Activated CD4-positive, alpha-beta T cell treated with anti-CD3 and anti-CD28 coated beads for 36 hours (primary cell): ENCODE measurements around the gene SSX4B. TPM values are rescaled to one million over a fixed set of nuclear protein-coding genes. Genes with fewer than 3 reads are reported as not detected.
"Not testable (repeated sequence)": the region's sequence is repeated elsewhere in the genome, so short reads cannot be mapped to it uniquely, and the experiment has no call there.

ENCODE experiments used
- ATAC-seq: fragments of 200-7000 bp; cut with Tn5 transposase; one replicate; pipeline ENCODE4 v1.10.0; 2021; ENCODE audit warnings: mild to moderate bottlenecking, moderate library complexity
- CTCF ChIA-PET: fragments of 350-600 bp; sonication (Branson Sonifier 250); formaldehyde crosslinking; loops from one replicate; lab custom pipeline; 2021; ENCODE audit warnings: antibody characterized with exemption; lab: Charles Lee
- POLR2A ChIA-PET: fragments of 350-600 bp; sonication (Branson Sonifier 250); formaldehyde crosslinking; loops from one replicate; lab custom pipeline; 2021; ENCODE audit warnings: antibody characterized with exemption, inconsistent platforms; lab: Charles Lee
- DNase-seq: peaks from one replicate; pipeline ENCODE4 v3.0.0-alpha.2; 2020
- H3K27ac Mint-ChIP-seq: one replicate; pipeline ENCODE4 v1.8.0; 2021; ENCODE audit warnings: mixed read lengths
- H3K27me3 Mint-ChIP-seq: one replicate; pipeline ENCODE4 v1.8.0; 2021; ENCODE audit warnings: mixed read lengths
- H3K36me3 Mint-ChIP-seq: one replicate; pipeline ENCODE4 v1.8.0; 2021; ENCODE audit warnings: low read depth, mixed read lengths
- H3K4me1 Mint-ChIP-seq: one replicate; pipeline ENCODE4 v1.8.0; 2021; ENCODE audit warnings: mixed read lengths
- H3K4me3 Mint-ChIP-seq: one replicate; pipeline ENCODE4 v1.8.0; 2021; ENCODE audit warnings: mild to moderate bottlenecking, moderate library complexity, mixed read lengths
- H3K9me3 Mint-ChIP-seq: one replicate; pipeline ENCODE4 v1.8.0; 2021; ENCODE audit warnings: low read depth, mixed read lengths
- intact Hi-C, 2 experiments: fragments of 100-400 bp; cut with DNase I in 1 of 2; cut with micrococcal nuclease in 1 of 2; formaldehyde crosslinking; loops; one replicate each; pipeline versions ENCODE4 v1.14.2 to v1.15.1; 2022 to 2024; cut with DNase I, micrococcal nuclease
- total RNA-seq, 2 experiments: library from RNA; stranded (reverse); gene quantifications; one replicate each; pipeline ENCODE4 v1.2.3, GENCODE V29; 2021

SSX4B gene
- total RNA-seq, 2 experiments from 2014 or later, result not detected

DNA sequence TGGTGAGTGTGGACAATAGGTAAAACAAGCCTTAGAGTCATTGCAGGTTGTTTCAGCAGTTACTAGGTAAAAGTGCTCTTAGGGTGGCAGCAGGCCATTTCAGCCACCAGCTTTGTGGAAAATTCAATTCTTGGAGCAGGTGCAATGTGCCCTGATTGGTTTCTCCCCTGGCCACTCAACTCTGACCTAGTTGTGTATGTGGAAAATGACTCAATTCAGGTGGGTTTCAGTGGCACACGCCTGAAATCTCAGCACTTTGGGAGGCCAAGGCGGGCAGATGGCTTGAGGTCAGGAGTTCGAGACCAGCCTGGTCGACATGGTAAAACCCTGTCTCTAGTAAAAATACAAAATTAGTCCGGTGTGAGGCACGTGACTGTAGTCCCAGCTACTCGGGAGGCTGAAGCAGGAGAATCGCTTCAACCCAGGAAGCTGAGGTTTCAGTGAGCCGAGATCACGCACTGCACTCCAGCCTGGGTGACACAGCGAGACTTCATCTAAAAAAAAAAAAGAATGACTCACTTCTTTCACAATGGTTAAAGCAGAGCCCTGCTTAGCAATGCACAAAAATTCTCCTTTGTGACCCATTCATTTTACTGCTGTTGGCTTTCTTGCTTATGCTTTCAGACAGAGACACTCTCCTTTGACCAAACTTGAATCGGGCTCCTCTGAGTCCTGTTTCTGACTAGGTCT lies 15.4 kb upstream of the SSX4B start:
- H3K27ac Mint-ChIP-seq, H3K4me1 Mint-ChIP-seq, DNase-seq, H3K27me3 Mint-ChIP-seq, POLR2A ChIA-PET, H3K4me3 Mint-ChIP-seq, H3K9me3 Mint-ChIP-seq, H3K36me3 Mint-ChIP-seq, intact Hi-C loops, CTCF ChIA-PET: not testable (repeated sequence)
- peak; percentile 99 for ATAC-seq

DNA sequence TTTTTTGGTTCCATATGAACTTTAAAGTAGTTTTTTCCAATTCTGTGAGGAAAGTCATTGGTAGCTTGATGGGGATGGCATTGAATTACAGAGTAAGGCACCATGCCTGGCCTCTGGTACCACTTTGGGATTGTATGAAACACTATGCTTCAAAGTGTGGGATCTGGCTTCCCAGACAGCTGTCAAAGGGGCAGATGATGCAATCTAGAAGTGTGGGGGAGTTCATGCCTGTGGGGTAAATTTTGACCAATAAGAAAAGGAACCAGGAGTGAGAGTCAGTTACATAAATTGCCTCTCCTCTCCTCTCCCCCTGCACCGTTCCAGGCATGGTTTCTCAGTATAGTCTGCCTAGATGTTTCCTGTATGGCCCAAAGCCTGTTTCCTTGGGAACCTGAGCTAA lies 13.9 kb downstream of the SSX4B start:
- DNase-seq, H3K9me3 Mint-ChIP-seq, CTCF ChIA-PET, H3K4me3 Mint-ChIP-seq, ATAC-seq, H3K27me3 Mint-ChIP-seq, H3K36me3 Mint-ChIP-seq, intact Hi-C loops, H3K27ac Mint-ChIP-seq, H3K4me1 Mint-ChIP-seq, POLR2A ChIA-PET: not testable (repeated sequence)

DNA sequence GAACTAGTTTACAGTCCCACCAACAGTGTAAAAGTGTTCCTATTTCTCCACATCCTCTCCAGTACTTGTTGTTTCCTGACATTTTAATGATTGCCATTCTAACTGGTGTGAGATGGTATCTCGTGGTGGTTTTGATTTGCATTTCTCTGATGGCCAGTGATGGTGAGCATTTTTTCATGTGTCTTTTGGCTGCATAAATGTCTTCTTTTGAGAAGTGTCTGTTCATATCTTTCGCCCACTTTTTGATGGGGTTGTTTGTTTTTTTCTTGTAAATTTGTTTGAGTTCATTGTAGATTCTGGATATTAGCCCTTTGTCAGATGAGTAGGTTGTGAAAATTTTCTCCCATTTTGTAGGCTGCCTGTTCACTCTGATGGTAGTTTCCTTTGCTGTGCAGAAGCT lies 14.8 kb downstream of the SSX4B start:
- H3K36me3 Mint-ChIP-seq, POLR2A ChIA-PET, H3K4me1 Mint-ChIP-seq, H3K27ac Mint-ChIP-seq, intact Hi-C loops, ATAC-seq, H3K9me3 Mint-ChIP-seq, CTCF ChIA-PET, DNase-seq, H3K4me3 Mint-ChIP-seq, H3K27me3 Mint-ChIP-seq: not testable (repeated sequence)

DNA sequence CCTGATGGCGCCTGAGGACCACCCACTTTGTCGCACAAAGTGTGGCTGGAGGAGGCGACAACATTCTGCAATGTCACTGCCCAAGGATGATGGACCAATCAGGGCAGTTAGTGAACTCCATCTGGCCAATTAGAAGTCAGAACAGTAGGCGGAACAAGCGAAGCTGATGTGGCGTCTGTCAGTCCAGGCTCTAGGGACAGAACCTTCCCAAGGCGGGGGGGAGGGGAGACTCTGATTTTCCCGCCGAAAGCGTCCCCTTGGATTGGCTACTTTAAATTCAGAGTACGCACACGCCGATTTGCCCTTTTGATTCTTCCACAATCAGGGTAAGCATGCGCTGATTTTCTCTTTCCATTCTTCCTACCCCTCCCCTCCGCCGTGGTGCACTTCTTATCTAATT lies 28.5 kb downstream of the SSX4B start, which contains the start of gene SSX4:
TSS of gene SSX4 (plus strand) at position 301 of the 400 bp plus-strand sequence. CDS start 515 bp downstream, outside the sequence.
- POLR2A ChIA-PET, DNase-seq, H3K9me3 Mint-ChIP-seq, H3K4me1 Mint-ChIP-seq, H3K27ac Mint-ChIP-seq, H3K36me3 Mint-ChIP-seq, H3K4me3 Mint-ChIP-seq, H3K27me3 Mint-ChIP-seq, CTCF ChIA-PET, ATAC-seq, intact Hi-C loops: not testable (repeated sequence)

DNA sequence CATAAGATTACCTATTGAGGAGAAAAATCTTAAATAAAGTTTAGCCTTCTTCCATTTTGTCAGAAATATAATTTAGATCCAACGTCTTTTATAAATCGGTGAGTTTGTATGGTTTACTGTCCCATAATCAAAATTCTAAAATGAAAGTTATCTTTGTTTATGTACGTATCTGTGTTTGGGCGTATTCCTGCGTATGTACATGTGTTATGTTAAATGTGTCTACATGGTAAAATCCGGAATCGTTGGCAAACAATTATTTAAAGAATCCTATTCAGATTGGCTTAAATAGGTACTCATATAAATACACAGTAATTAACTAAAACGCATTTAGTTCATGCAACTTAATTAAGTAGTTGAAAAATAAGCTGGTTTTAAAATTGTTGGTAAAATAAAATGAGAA lies 41.4 kb downstream of the SSX4B start:
- H3K4me3 Mint-ChIP-seq, ATAC-seq, H3K4me1 Mint-ChIP-seq, DNase-seq, POLR2A ChIA-PET, H3K9me3 Mint-ChIP-seq, H3K27me3 Mint-ChIP-seq, intact Hi-C loops, H3K36me3 Mint-ChIP-seq, H3K27ac Mint-ChIP-seq, CTCF ChIA-PET: not testable (repeated sequence)

DNA sequence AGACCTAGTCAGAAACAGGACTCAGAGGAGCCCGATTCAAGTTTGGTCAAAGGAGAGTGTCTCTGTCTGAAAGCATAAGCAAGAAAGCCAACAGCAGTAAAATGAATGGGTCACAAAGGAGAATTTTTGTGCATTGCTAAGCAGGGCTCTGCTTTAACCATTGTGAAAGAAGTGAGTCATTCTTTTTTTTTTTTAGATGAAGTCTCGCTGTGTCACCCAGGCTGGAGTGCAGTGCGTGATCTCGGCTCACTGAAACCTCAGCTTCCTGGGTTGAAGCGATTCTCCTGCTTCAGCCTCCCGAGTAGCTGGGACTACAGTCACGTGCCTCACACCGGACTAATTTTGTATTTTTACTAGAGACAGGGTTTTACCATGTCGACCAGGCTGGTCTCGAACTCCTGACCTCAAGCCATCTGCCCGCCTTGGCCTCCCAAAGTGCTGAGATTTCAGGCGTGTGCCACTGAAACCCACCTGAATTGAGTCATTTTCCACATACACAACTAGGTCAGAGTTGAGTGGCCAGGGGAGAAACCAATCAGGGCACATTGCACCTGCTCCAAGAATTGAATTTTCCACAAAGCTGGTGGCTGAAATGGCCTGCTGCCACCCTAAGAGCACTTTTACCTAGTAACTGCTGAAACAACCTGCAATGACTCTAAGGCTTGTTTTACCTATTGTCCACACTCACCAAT lies 43.9 kb downstream of the SSX4B start:
- intact Hi-C loops, POLR2A ChIA-PET, H3K9me3 Mint-ChIP-seq, H3K4me3 Mint-ChIP-seq, H3K27me3 Mint-ChIP-seq, H3K27ac Mint-ChIP-seq, CTCF ChIA-PET, H3K36me3 Mint-ChIP-seq, DNase-seq, H3K4me1 Mint-ChIP-seq: not testable (repeated sequence)
- peak; percentile 99 for ATAC-seq

DNA sequence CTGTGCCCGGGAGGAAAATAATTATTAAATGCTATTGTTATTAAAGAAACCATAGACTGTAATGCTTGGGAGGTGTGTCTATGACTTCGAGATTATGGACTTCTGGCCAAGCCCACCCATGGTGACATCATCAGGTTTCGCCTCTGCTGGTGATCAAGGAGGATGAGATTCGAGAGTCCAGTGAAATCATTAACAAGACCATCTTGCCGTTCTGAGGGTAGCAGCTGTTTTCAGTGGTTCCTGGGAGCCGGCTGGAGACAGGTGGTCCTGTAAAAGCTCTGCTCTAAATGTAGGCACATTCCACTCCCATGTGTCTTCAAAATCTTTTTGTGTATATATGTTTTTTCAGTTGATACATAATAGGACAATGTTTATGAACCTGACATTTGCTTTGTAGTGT lies 52.5 kb downstream of the SSX4B start:
- intact Hi-C loops, DNase-seq, H3K27me3 Mint-ChIP-seq, POLR2A ChIA-PET, H3K27ac Mint-ChIP-seq, H3K9me3 Mint-ChIP-seq, H3K36me3 Mint-ChIP-seq, H3K4me3 Mint-ChIP-seq, CTCF ChIA-PET, ATAC-seq, H3K4me1 Mint-ChIP-seq: not testable (repeated sequence)

DNA sequence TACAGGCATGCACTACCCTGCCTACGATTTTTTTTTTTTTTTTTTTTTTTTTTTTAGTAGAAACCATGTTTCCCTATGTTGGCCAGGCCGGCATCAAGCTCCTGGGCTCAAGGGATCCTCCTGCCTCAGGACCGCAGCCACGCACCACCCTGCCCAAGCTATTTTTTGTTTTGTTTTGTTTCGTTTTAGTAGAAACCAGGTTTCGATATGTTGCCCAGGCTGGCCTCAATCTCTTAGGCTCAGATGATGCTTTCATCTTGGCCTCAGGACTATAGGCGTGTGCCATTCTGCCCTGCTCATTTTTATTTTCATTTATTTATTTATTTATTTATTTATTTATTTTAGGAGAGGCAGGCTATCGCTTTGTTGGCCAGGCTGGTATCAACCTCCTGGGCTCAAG lies 54.1 kb downstream of the SSX4B start:
- no peak for ATAC-seq
- POLR2A ChIA-PET, result no interaction called here
- no peak overlapping the region for H3K4me3 Mint-ChIP-seq
- H3K9me3 Mint-ChIP-seq, result no peaks in the 10 kb centered on the region
- DNase-seq, result no peak
- no peaks in the 10 kb centered on the region for H3K27me3 Mint-ChIP-seq
- no peak overlapping the region for H3K27ac Mint-ChIP-seq
- H3K36me3 Mint-ChIP-seq, result no peaks in the 10 kb centered on the region
- intact Hi-C loops, result no loop called here
- H3K4me1 Mint-ChIP-seq, result no peaks in the 10 kb centered on the region
- CTCF ChIA-PET, result no interaction called here

DNA sequence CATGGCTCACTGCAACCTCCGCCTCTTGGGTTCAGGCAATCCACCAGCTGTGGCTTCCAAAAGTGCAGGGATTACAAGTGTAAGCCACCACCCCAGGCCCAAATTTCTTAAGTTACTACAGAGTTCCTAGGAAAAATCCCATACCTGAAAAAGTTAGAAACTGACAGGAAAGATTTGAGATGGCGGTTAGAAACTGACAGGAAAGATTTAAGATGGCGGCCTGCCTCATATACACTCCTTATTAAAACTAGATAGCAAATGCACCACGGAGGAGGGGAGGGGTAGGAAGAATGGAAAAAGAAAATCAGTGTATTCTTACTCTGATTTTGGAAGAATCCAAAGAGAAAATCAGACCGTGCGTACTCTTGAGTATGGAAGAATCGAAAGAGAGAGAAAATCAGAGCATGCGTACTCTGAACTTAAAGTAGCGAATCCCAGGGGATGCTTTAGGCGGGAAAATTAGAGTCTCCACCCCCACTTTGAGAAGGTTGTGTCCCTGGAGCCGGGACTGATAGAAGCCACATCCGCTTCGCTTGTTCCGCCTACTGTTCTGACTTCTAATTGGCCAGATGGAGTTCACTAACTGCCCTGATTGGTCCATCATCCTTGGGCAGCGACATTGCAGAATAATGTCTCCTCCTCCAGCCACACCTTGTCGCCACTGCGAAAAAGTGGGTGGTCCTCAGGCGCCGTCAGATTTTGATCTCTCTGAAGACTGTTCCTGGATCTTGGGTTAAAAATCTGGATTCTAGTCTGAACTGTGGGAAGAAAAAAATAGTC lies 55.3 kb downstream of the SSX4B start, which contains the start of gene SSX3:
TSS of gene SSX3 (minus strand) at position 389 of the 780 bp plus-strand sequence. CDS start 1,454 bp downstream, outside the sequence.
- intact Hi-C loops, CTCF ChIA-PET, H3K4me1 Mint-ChIP-seq, H3K27me3 Mint-ChIP-seq, H3K36me3 Mint-ChIP-seq, H3K27ac Mint-ChIP-seq, H3K4me3 Mint-ChIP-seq, POLR2A ChIA-PET, H3K9me3 Mint-ChIP-seq, ATAC-seq, DNase-seq: not testable (repeated sequence)
